Adrenal gland (tissue), 5 donors: Measurements from ENCODE around the gene RBM28.

ENCODE experiments used
- CTCF ChIP-seq, 6 experiments: fragments of 450-650 bp in 4 of 6; fragments of 200-600 bp in 2 of 6; sonication (generic) in 1 of 6; IDR thresholded peaks; 1 replicate in 5 of 6; 2 replicates in 1 of 6; pipeline versions ENCODE4 v1.5.1 to v1.8.0; 2016 to 2021; ENCODE audit warnings: antibody characterized with exemption in 6 of 6, mild to moderate bottlenecking in 2 of 6, moderate library complexity in 1 of 6
- POLR2A ChIP-seq, 2 donors: fragments of 450-650 bp; IDR thresholded peaks; one replicate each; pipeline ENCODE4 v1.6.1; 2017; ENCODE audit warnings: antibody characterized with exemption in 2 of 2, mild to moderate bottlenecking in 2 of 2, moderate library complexity in 1 of 2
- donor health status: DM: no; HTN: no; CAD: no.

- TF ChIP-seq CTCF (IDR thresholded peaks at IDR 0.05) (no peak), POLR2A (IDR thresholded peaks at IDR 0.05) (no peak)
Observed at GRCh38 chr7:128281605-128282380, 61.9 kb downstream of the RBM28 start.
